Neural crest cell (in vitro differentiated cells): ENCODE measurements around the gene SVOP. TPM values are rescaled to one million over a fixed set of nuclear protein-coding genes. Genes with fewer than 3 reads are reported as not detected.

ENCODE experiments used
- DNase-seq: peaks from one replicate; pipeline ENCODE4 v3.0.0; 2021; ENCODE audit warnings: low read depth, mixed read lengths, low spot score
- H3K27ac Mint-ChIP-seq: one replicate; pipeline ENCODE4 v1.8.0; 2021; ENCODE audit warnings: mild to moderate bottlenecking, mixed read lengths; ENCODE audit not compliant: unreplicated experiment
- H3K27me3 Mint-ChIP-seq: 2 replicates; pipeline ENCODE4 v1.8.0; 2021; ENCODE audit warnings: low read depth, mild to moderate bottlenecking, mixed read lengths
- H3K36me3 Mint-ChIP-seq: 2 replicates; pipeline ENCODE4 v1.8.0; 2021; ENCODE audit warnings: low read depth, mild to moderate bottlenecking, mixed read lengths
- H3K4me1 Mint-ChIP-seq: 2 replicates; pipeline ENCODE4 v1.8.0; 2021; ENCODE audit warnings: mixed read lengths
- H3K4me3 Mint-ChIP-seq: one replicate; pipeline ENCODE4 v1.8.0; 2021; ENCODE audit warnings: mild to moderate bottlenecking, mixed read lengths
- H3K9me3 Mint-ChIP-seq: 2 replicates; pipeline ENCODE4 v1.8.0; 2021; ENCODE audit warnings: mixed read lengths
- total RNA-seq: library from RNA; stranded (reverse); gene quantifications from 2 replicates; pipeline ENCODE4 v1.2.1, GENCODE V29; 2021
- TF ChIP-seq, protein P1 (sequence below): fragments of 200-600 bp; sonication (generic); conservative IDR thresholded peaks from 2 replicates; pipeline ENCODE4 v1.5.0; 2021; ENCODE audit warnings: antibody characterized with exemption, mild to moderate bottlenecking

SVOP gene
- total RNA-seq, 1 donor from 2014 or later: 1.9 TPM

DNA sequence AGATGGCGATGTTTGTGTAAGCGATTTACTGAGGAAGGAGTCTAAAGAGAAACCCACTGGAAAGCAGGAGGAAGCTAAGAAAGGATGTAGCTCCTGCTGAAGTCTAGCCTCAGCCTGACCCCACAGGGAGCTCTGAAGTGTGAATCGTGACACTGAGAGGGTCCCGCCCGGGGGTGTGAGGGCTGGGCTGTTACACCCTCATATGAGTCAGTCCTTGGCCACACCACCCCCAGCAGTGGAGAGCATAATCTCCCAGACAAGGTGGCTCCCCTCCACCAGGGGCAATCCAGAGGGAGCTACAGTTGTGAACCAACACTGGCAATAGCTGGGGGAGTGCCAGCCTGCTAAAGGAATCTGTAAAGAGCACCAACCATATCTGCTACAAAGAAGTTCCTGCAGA is 31.5 kb downstream of the SVOP start:
- DNase-seq: no peak
- Mint-ChIP-seq H3K9me3 (no peaks in the 10 kb centered on the region), H3K4me3 (no peak overlapping the region), H3K27ac (no peak overlapping the region), H3K4me1 (no peaks in the 10 kb centered on the region), H3K27me3 (peaks cover 45% of the 10 kb centered on the region), H3K36me3 (no peaks in the 10 kb centered on the region)
- TF ChIP-seq, protein P1, sequence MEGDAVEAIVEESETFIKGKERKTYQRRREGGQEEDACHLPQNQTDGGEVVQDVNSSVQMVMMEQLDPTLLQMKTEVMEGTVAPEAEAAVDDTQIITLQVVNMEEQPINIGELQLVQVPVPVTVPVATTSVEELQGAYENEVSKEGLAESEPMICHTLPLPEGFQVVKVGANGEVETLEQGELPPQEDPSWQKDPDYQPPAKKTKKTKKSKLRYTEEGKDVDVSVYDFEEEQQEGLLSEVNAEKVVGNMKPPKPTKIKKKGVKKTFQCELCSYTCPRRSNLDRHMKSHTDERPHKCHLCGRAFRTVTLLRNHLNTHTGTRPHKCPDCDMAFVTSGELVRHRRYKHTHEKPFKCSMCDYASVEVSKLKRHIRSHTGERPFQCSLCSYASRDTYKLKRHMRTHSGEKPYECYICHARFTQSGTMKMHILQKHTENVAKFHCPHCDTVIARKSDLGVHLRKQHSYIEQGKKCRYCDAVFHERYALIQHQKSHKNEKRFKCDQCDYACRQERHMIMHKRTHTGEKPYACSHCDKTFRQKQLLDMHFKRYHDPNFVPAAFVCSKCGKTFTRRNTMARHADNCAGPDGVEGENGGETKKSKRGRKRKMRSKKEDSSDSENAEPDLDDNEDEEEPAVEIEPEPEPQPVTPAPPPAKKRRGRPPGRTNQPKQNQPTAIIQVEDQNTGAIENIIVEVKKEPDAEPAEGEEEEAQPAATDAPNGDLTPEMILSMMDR: no peak

DNA sequence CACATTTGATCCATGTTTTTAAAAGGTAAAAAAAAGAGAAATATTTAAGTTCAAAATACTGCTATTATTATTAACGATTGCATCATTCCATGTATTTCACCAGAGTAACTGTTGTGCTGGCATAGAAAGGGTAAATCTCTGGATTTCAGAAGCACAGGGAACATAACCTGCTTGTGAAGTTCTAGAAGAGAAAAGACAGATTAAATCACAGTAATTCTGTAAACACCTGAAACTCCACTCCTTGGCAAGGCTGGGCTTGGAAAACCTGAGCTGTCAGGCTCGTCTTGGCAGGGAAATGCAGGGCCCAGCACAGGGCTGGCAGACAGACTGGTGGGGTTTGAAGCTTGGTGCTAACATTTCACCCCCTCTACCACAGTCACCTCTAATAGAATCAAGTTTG is 35.1 kb downstream of the SVOP start:
- no peak overlapping the region for H3K4me3 Mint-ChIP-seq
- TF ChIP-seq, protein P1: no peak
- H3K27ac Mint-ChIP-seq: no peak overlapping the region
- H3K36me3 Mint-ChIP-seq: no peaks in the 10 kb centered on the region
- no peaks in the 10 kb centered on the region for H3K9me3 Mint-ChIP-seq
- no peak for DNase-seq
- no peaks in the 10 kb centered on the region for H3K4me1 Mint-ChIP-seq
- H3K27me3 Mint-ChIP-seq: peaks cover 47% of the 10 kb centered on the region

DNA sequence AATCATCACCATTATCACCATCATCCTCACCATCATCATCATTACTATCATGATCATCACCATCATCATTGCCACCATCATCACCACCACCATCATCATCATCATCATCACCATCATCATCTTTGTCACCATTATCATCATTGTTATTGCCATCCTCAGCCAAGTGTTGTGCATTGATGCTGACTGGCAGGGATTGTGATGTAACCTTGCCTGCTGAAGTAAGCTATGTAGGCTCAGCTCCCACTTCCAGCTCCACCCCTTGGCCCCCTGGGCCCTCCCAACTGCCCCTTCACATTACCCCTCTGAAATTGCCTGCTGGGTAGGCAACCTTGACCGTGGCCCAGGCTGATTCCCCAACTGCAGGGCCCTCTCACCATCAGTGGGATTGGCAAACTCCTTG is 37.6 kb downstream of the SVOP start:
- no peak overlapping the region for H3K4me3 Mint-ChIP-seq
- DNase-seq: no peak
- H3K4me1 Mint-ChIP-seq: no peaks in the 10 kb centered on the region
- no peak overlapping the region for H3K27ac Mint-ChIP-seq
- peaks cover 41% of the 10 kb centered on the region for H3K27me3 Mint-ChIP-seq
- TF ChIP-seq, protein P1: no peak
- H3K36me3 Mint-ChIP-seq: no peaks in the 10 kb centered on the region
- H3K9me3 Mint-ChIP-seq: no peaks in the 10 kb centered on the region

DNA sequence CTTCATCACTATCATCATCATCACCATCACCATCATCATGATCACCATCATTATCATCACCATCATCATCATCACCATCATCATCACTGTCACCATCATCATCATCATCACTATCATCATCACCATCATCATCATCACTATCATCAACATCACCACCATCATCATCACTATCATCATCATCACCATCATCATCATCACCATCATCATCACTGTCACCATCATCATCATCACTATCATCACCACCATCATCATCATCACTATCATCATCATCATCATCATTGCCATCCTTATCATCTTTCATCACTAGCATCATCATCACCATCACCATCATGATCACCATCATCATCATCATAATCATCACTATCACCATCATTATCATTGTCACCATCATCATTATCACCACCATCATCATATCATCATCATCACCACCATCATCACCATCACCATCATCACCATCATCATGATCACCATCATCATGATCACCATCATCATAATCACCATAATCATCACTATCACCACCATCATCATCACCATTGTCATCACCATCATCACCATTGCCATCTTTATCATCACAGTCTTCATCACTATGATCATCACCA is 38.1 kb downstream of the SVOP start:
- Mint-ChIP-seq H3K27me3 (peaks cover 43% of the 10 kb centered on the region), H3K9me3 (no peaks in the 10 kb centered on the region), H3K27ac (no peak overlapping the region), H3K36me3 (no peaks in the 10 kb centered on the region), H3K4me1 (no peaks in the 10 kb centered on the region), H3K4me3 (no peak overlapping the region)
- no peak for DNase-seq
- TF ChIP-seq, protein P1: no peak

DNA sequence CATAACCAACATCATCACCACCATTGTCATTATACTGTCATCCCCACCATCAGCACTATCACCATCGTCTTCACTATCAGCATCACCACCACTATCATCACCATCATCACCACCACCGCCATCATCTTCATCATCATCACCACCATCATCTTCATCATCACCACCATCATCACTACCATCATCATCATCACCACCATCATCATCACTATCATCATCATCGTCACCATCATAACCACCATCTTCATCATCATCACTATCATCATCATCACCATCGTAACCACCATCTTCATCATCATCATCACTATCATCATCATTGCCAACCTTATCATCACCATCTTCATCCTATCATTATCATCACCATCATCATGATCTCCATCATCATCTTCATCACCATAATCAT is 39.0 kb downstream of the SVOP start:
- Mint-ChIP-seq H3K4me3 (no peak overlapping the region), H3K27me3 (peaks cover 43% of the 10 kb centered on the region), H3K27ac (no peak overlapping the region), H3K36me3 (no peaks in the 10 kb centered on the region), H3K9me3 (no peaks in the 10 kb centered on the region), H3K4me1 (no peaks in the 10 kb centered on the region)
- TF ChIP-seq, protein P1: no peak
- DNase-seq: no peak
